GM19467 (cell line): ENCODE data around the gene NEK6.

Experiments
- ATAC-seq: cut with Tn5 transposase; IDR thresholded peaks from one replicate; pipeline ENCODE4 v1.9.1; 2021; ENCODE audit warnings: mild to moderate bottlenecking, moderate library complexity; ENCODE audit not compliant: unreplicated experiment

Gene NEK6

DNA sequence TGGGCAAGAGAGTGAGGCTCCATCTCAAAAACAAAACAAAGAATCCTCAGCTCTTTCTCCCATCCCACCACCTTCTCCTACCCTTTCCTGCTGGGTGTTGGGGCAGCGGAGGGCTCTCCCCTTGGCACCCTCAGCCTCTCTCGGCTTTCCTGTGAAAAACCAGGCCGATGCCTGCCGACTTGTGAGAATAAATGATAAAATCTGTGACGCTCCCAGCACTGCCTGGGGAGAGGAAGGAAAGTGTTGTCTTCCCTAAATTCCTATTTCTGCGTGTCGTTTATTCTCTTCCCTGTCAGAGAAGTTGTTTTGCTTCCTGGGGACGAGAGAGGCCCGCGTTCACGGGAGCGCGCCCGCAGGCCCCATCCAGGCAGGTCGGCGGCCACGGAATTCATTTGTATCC lies 19.7 kb downstream of the NEK6 start:
- ATAC-seq: no peak

DNA sequence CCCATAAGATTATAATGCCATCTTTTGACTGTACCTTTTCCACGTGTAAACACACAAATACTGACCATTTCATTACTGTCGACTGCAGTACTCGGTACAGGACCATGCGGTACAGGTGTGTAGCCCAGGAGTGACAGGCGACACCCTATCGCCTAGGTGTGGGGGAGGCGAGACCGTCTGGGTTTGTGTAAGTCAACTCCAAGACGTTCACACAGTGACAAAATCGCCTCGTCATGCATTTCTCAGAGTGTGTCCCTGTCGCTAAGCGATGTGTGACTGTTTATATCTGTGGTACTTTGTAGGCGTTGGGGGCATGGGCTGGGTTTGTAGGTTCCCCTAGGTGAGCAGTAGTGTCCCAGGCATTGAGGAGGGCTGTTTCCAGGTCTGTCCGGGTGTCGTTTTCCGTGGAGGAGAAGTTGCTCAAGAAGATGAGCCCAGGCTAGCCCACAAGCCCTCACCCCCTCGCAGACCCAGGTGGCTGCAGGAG lies 20.3 kb downstream of the NEK6 start:
- no peak for ATAC-seq

DNA sequence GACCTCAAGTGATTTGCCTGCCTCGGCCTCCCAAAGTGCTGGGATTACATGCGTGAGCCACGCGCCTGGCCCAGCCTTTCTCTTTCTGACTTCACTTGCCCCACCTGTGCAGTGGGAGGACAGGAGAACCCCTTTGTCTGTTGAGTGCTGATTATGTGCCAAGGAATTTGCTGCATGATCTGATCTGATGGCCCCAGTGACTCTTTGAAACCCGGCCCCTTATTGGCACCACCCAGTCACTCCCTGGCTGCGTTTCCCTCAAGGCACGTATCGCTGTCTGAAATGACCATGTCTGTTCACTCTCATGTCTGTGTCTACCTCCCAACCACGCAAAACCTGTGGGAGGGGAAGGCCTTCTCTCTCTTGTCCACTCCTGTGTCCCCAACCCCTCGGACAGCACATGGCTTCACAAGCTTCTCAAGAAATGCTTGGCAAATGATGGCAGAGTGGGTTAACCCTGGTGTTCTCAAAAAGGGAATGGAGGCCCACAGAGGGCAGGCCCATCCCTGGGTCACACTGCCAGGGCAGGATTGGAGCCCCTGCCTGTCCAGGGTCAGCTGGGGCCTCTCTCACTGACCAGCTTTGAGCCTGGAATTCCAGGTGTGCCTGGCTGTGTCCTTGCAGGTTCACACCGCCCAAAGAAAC lies 21.9 kb downstream of the NEK6 start:
- no peak for ATAC-seq

DNA sequence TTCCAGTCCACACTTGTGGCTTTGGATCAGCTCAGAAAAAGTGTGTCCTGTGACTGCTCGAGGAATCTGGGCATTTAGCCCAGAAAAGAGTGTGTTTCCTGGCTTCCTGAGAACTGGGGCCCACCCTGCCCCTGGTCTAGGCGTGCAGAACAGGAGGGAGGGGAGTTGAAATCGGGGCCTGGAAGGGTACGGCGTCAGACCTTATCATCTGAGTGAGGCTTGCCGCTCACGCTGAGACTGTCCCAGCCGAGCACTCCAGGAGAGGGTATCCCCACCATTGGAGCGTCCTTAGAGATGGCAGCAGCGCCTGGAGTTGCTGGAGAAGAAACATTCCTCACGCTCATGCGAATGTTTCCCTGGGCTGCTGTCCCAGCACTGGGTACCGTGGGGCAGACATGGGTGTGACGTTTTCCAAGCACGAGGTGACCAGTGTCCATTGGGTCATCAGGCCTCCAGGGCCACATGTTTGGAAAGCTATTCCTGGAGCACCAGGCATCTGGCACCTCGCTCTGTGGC lies 22.5 kb downstream of the NEK6 start:
- ATAC-seq: no peak

DNA sequence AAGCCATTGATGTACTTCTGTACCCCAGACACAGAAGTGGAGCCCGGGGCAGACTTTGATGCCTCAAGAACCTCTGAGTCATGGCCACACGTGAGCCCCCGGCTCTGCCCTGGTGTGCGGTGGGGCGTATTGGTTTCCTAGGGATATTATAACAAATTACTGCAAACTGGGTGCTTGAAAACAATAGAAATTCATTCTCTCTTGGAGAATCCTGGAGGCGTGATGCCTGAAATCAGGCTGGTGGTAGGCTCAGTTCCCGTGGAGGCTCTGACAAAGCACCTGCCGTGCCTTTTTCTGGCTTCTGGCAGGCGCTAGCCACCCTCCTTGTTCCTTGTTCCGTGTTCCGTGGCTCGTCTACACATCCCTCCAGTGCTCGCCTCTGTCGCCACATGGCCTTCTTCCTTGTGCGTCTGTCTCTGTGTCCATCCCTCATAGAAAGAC lies 24.2 kb downstream of the NEK6 start:
- ATAC-seq: no peak

DNA sequence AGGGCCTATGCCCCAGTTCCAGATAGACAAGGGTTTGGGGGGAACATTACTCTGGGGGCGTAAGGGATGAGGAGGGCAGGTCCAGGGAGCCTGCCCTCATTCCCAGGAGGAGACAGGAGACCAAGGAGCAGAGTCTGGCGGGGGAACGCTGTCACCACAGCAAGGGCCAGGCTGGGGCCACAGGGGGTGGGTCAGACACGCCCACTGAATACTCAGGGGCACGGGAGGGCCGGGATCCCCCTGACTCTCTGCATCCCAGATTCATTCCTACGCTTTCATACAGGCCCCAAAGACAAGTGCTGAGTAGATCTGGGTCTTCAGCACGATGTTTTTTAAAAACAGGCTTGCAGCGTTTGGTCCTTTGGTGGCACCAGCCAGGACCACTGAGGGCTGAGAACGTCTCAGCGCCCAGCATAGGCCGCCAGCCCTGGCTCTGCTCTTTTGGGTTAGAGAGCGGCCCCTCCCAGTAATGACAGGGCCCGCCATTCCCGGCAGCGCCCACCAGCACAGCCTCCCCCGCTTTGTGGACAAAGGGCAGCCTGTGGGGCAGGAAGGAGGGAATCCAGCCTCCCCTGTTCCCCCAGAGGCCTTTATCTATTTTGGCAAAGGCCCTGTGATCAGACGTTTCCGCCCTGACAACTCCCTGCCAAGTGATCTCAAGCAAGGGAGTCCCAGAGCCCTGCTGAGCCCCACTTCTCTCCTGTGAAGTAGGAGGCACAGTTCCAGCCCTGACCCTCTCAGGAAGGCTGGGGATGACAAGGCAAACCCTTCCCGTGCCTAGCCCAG lies 24.9 kb downstream of the NEK6 start:
- ATAC-seq: no peak

DNA sequence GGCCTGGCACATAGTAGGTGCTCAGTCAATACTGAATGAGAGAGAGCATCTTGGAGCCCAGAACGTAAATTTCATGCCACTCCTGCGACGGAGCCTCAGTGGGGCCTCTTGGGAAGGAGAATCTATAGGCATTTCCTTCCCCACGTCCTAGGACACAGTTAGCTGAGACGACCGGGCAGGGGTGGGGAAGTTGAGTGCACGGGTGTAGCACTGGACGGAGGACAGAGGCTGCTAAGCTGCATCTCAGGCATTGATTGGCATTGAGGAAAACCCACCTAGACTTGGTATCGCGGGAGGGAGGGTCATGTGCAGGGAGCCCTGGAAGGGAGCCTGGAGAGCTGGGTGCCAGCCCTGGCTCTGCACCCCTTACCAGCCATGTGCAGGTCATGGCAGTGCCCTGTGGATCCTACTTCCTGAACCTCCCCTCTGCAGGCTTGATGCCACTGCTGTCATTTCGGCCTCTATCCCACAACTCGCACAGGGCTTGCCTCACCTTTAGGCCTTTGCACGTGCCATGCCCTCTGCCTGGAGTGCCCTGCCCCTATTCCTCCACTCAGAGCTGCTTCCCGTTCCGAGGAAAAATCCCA lies 25.6 kb downstream of the NEK6 start:
- ATAC-seq: no peak

DNA sequence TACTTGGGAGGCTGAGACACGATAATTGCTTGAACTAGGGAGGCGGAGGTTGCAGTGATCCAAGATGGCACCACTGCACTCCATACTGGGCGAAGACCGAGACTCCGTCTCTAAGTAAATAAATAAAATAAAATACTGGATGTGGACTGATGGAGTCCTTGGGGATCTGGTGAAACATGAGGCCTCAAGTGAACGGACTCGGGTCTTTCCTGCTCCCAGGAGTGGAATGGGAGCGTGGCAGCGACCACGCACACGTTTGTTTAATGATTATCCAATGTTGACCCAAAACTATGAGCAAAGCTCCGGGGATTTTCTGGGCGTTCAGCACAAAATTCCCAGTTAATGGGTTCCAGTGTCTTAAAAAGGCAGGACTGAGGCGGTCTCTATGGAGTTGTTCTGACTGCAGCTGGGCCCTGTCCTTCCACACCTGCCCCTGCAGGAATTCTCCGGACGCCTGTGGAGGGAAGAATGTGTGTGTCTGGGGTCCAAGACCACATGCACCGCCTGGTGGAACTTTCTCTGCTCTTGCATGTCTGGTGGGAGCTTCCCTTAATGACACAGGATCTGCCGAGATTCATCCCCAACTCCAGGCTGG lies 26.6 kb downstream of the NEK6 start:
- no peak for ATAC-seq

DNA sequence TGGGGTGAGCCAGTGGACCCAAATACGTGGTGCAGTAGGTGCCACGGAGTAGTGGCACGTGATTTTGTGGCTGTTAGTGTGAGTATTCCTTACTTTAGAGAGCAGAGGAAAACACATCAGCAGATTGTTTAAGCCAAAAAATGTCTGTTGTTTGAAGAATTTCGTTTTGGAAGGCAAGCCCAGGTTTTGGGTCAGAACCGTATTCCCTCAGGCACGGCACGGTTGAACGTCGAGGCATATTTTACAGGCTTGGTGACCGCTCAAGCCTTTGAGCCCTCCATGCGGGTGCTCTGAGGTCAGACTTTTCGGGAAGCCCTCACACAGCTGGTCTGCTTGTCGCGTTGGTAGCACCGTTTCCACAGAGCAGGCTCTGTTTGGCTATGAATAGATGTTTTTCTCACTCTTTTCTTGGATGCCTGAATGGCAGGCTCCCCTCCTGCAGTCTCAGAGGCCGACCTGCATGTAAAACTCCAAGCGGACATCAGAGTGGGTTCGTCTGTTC lies 27.2 kb downstream of the NEK6 start:
- no peak for ATAC-seq

DNA sequence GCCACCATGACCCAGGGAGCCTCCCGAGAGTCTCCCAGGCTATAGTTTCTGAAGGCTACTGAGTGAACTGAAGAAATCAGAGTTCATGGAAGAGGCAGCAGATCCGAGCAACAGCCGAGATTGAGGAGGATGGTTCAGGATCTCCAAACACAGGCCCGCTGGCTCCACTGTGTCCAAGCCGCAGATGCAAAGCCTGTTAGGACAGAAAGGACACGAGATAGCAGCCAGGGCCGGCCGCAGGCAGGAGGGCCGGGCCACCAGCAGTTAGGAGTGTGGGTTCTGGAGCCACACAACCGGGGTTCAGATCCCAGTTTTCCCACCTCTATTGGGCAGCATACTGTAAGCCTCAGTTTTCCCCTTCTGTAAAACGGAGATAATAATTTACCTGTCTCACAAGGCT lies 27.7 kb downstream of the NEK6 start:
- no peak for ATAC-seq

DNA sequence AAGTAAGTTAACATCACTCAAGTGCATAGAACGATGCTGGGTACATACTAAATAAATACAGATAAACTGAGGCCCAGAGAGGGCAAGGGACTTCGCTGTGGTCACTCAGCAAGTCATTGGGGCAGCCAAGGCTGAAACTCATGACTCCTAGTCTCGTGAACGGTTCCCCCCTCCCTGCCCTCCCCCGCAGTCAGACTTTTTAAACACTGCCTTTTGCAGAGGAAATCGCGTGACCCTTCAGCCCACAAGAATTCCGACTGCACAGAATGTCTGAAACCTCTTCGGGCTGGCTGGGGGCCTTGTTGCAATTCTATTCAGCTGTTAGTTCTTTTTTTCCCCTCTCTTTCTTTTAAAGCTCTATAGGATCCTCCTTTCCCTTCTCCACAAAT lies 28.1 kb downstream of the NEK6 start:
- no peak for ATAC-seq

DNA sequence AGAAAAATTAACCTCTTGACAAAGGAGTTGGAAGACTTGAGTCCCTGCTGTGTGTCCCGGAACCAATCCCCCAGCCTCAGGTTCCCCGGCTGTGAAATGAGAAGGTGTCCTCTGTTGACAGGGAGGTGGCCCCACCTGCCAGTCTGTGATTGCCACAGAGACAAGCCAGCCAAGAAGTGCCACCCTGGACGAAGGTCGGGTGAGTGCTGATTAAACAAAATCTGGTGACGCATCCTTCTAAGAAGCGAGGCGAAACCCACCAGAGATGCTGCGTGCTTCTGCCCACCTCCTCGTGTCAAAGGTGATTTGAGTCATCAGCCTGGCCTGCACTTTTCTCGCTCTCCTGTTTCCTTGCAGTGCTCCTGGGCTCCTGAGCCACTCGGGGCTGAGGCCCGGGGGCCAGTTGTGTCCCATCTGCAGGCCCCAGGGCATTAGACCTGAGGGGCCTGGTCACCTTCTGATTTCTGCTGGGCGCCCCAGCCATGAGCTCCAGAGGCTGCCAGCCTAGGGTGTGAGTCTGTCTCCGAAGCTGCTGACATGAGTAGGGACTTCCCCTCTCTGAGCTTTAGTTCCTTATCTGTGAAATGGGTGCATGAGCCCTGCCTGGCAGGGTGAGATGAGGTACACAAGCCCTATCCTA lies 28.7 kb downstream of the NEK6 start:
- ATAC-seq: no peak

DNA sequence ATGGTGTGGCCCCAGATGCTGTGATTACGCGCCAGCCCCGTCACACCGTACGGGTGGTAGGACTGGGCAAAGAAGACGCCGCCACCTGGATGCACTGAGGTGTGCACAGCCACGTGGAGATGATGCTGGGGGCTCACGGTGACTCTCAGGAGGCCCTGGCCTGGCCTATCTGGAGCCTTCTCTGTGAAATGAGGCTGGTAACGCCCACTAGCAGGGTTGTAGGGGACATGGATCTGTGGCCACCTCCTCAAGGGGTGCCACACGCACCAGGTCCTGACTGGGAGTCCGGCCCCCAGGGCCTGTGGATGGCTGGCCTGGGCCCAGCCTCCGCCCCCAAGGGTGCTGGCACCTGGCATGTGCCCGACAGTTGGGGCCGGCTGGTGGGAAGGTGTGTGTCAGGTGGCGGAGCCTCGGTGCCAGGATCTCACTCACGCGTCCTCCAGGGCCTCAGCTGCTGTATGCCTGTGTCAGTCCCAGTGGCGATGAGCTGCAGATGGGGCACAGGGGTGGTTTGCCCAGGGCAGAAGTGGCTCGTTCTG lies 32.4 kb downstream of the NEK6 start:
- no peak for ATAC-seq

DNA sequence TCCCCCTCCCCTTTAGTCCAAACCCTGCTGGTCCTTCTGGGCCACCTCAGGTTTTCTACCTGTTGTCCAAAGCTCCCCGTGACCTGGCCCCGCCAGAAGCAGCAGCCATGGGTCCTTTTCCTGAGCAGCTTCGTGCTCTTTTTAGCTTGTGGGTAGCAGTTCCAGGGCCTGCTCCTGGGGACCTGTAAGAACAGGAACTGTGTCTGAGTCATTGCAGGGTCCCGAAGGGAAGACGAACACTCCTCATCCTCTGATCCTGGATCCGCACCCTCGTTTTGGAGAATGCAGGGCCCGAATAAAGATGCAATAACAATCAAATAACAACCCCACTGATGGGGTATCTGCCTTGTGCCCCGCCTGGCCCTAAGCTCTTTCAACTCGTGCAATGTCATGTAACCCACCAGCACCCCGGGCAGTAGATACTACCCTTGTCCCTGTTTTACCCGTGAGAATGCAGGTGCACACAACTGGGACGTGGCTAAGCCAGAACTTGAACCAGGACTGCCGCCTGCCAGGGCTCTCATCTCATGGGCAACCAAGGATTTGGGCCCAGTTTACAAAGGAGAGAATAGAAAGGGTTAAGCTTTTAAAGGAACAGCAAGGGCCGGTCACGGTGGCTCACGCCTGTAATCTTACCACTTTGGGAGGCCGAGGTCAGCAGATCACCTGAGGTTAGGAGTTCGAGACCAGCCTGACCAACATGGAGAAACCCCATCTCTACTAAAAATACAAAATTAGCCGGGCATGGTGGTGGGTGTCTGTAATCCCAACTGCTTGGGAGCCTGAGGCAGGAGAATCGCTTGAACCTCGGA lies 33.2 kb downstream of the NEK6 start:
- no peak for ATAC-seq

DNA sequence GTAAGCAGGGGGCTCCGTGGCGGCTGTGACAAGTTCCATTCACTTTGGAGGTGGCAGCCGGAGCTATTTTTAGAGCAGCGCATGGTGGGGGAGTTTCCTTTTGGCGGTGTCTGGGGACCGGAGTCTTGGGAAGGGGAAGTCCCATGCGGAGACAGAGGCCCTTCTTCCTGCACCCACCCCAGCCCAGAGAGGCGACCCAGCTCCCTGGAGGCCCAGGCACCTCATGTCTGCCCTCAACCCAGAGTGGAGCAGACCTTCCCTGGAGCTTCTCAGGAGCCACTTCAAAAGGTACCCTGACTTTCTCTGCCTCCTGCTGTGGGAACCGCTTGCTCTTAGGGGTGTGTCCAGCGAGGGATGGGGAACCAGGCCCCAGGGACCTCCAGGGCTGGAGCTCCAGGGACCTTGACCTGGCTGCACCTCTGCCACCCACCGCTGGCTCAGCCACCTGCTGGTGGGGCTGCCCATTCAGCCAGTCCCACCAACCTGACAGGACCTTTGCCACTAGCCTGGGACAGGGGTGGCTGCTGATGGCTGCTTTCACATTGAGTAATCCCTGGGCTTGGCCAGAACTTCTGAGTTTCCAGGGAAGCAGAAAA lies 34.1 kb downstream of the NEK6 start:
- peak; percentile 44 for ATAC-seq

DNA sequence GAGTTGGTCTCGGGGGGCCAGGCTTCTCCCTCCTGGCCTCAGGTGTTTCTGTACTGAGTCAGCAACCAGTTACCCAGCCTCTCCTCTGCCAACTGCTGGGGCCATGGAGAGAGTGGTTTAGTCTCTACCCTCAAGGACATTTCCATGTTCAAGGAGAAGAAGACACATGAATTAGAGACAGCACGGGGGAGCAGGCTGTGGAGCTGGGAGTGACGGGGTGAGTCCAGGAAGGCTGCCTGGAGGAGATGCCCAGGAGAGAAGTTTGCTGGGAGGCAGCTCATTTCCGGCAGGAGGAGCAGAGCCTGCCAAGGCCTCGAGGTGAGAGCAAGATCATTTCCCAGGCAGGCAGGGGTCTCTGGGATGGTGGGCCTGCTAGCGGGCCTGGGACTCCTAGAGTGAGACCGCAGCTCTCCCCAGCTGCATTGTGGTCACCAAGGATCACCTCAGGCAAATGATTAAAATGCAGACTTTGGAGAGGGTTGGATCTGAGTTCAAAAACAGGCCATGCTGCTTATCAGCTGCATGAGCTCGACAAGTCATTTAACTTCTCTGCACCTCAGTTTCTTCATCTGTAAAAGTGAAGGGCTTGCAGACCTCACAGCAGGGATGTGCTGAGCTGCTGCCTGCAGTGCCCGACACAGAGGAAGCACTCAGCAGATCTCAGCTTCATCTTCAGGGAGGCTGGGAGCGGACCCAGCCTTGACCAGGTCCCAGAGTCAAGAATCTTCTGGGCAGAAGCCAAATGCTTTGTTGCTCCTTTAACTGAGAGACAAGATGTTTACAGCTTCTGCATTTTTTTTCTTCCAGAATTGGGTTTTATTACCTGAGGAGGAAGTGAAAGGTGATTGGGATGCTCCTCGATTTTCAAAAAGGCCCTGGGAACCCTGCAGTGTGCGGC lies 35.2 kb downstream of the NEK6 start:
- ATAC-seq: no peak

DNA sequence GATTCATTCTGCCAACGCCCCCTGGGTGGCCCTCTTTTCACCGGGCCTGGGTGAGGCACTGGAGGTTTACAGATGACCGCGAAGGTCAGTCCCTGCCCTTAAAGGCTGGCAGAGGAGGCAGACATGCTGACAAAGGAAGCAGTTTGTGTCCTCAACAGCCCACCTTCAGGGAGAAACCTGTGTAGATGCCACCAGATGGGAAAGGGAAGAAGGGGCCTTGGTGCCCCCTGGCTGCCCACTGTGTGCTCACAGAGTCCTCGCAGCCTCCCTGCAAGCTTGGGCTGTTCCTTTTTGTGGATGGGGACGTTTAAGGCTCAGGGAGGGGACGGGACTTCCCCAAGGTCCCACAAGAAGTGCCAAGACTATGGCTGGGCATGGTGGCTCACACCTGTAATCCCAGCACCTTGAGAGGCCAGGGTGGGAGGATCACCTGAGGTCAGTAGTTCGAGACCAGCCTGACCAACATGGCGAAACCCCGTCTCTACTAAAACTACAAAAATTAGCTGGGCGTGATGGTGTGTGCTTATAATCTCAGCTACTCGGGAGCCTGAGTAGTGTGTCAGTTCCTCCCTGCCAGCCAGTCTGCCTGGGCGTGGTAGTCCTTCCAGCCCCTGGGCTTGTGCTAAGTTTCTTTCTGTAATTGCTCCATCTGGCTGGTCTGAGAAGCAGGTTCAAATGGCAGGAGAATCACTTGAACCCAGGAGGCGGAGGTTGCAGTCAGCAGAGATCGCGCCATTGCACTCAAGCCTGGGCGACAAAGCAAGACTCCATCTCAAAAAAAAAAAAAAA lies 36.2 kb downstream of the NEK6 start:
- no peak for ATAC-seq
